Testis (tissue), 3 donors: Measurements from ENCODE around the gene KCNH2. TPM values are rescaled to one million over a fixed set of nuclear protein-coding genes. Genes with fewer than 3 reads are reported as not detected.

Experiments
- DNase-seq: peaks from one replicate; pipeline ENCODE4 v3.0.0-alpha.2; 2019
- H3K27ac ChIP-seq, 2 donors: fragments of 200-600 bp; sonication (generic); one replicate each; pipeline ENCODE4 v1.5.1; 2019
- H3K27me3 ChIP-seq: fragments of 200-600 bp; sonication (generic); one replicate; pipeline ENCODE4 v1.5.1; 2019
- H3K36me3 ChIP-seq: fragments of 200-600 bp; sonication (generic); one replicate; pipeline ENCODE4 v1.5.1; 2017; ENCODE audit warnings: low read depth; ENCODE audit errors: missing control alignments
- H3K4me1 ChIP-seq: fragments of 200-600 bp; sonication (generic); one replicate; pipeline ENCODE4 v1.5.1; 2019
- H3K4me3 ChIP-seq, 2 donors: fragments of 200-600 bp; sonication (generic); one replicate each; pipeline ENCODE4 v1.5.1; 2017 to 2019
- H3K9me3 ChIP-seq: fragments of 200-600 bp; sonication (generic); one replicate; pipeline ENCODE4 v1.5.1; 2017
- POLR2A ChIP-seq: fragments of 450-650 bp; IDR thresholded peaks from one replicate; pipeline ENCODE4 v1.6.1; 2017; ENCODE audit warnings: antibody characterized with exemption, mild to moderate bottlenecking, moderate library complexity
- WGBS, 2 donors: methylation state at CpG; one replicate each; pipeline ENCODE4 v1.1.5; 2018; 5-methylcytosine and 5-hydroxymethylcytosine counted together
- intact Hi-C: fragments of 100-400 bp; cut with DNase I; formaldehyde crosslinking; loops from one replicate; pipeline ENCODE4 v1.15.1; 2023; ENCODE audit warnings: low total_unique reads
- polyA plus RNA-seq: library from polyadenylated mRNA; stranded (reverse); fragments of 350-450 nt; fragmentation: Illumina TruSeq; extraction: RNeasy Lipid Tissue Mini Kit (QIAGEN cat#74804); gene quantifications from one replicate; pipeline ENCODE4 v1.2.3, GENCODE V29; 2014; ENCODE audit warnings: low read depth, low replicate concordance; ENCODE audit not compliant: insufficient read depth
- total RNA-seq, 2 donors: library from RNA; depleted of rRNA; stranded (reverse); fragments of >200 nt; gene quantifications; one replicate each; pipeline ENCODE4 v1.2.3, GENCODE V29; 2016
- TF ChIP-seq, protein P1 (sequence below), 3 experiments: fragments of 450-650 bp in 2 of 3; fragments of 200-600 bp in 1 of 3; sonication (generic) in 1 of 3; IDR thresholded peaks; one replicate each; pipeline ENCODE4 v1.5.1; 2016 to 2019; ENCODE audit warnings: antibody characterized with exemption in 3 of 3, mild to moderate bottlenecking in 2 of 3, moderate library complexity in 1 of 3

KCNH2 gene
- total and polyA plus RNA-seq, 3 donors from 2014 or later, result 82.5 to 247 (median 230) TPM

DNA sequence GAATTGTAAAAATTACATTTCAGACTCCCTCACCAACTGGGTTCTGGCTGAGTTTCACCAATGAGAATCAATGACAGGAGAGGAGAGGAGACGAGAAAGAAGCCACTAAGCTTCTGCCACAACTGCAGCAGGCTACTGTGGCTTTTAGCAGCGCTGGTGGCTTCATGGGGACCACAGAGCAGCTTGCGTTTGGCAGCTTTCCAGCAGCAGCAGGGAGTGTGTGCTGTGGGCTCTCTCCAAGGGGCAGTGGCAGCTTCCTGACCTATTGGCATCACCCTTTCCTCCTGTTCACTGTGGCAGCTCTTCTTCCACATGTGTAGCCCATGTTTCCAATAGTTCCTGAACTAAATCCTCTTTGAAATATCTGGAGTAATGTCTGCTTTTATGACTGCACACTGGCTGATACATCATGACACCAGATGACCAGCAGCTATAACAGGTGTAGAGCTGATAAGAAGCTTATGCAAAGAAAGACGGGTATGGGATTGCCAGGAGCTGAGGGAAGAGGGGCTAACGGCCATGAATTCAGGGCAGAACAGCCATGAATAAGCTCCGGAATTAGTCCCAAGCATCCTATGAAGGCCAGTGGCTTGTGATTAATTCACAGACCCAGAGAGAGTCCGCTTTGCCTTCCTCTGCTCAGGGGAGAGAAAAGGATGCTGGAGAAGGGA lies 46.8 kb downstream of the KCNH2 start:
- Histone ChIP-seq H3K4me1 (no peaks in the 10 kb centered on the region), H3K27ac (no peak overlapping the region), H3K36me3 (no peaks in the 10 kb centered on the region), H3K9me3 (no peaks in the 10 kb centered on the region), H3K27me3 (no peaks in the 10 kb centered on the region), H3K4me3 (no peak overlapping the region)
- DNase-seq, result no peak
- intact Hi-C loops, result no loop called here
- TF ChIP-seq POLR2A, result no peak
- TF ChIP-seq, protein P1, sequence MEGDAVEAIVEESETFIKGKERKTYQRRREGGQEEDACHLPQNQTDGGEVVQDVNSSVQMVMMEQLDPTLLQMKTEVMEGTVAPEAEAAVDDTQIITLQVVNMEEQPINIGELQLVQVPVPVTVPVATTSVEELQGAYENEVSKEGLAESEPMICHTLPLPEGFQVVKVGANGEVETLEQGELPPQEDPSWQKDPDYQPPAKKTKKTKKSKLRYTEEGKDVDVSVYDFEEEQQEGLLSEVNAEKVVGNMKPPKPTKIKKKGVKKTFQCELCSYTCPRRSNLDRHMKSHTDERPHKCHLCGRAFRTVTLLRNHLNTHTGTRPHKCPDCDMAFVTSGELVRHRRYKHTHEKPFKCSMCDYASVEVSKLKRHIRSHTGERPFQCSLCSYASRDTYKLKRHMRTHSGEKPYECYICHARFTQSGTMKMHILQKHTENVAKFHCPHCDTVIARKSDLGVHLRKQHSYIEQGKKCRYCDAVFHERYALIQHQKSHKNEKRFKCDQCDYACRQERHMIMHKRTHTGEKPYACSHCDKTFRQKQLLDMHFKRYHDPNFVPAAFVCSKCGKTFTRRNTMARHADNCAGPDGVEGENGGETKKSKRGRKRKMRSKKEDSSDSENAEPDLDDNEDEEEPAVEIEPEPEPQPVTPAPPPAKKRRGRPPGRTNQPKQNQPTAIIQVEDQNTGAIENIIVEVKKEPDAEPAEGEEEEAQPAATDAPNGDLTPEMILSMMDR (IDR thresholded peaks at IDR 0.05), result no peak
- 77 to 78% methylated on average over 7 of the region's 7 CpGs for WGBS, 2 donors

DNA sequence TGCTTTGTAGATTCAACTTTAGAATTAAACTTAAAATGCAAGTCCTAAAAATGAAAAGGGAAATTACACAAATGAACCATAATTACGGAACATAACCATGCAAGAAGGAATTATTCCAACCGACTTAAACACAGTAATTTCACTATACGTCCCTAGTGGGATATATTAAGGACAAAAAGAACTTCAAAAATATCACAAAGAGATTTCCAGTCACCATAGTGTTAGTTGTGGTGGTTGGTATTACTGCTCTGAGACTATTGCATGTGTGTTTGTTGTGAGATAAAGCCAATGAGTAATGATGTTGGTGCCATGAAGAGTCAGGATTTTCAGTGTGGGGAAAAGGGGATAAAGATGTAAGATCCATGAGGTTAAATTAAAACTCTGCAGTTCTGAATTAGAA lies 49.6 kb downstream of the KCNH2 start:
- no peak for DNase-seq
- Histone ChIP-seq H3K4me3 (no peak overlapping the region), H3K27me3 (no peaks in the 10 kb centered on the region), H3K27ac (no peak overlapping the region), H3K4me1 (no peaks in the 10 kb centered on the region), H3K9me3 (no peaks in the 10 kb centered on the region), H3K36me3 (no peaks in the 10 kb centered on the region)
- TF ChIP-seq, protein P1 (IDR thresholded peaks at IDR 0.05), result no peak
- TF ChIP-seq POLR2A, result no peak
- intact Hi-C loops, result no loop called here
- 83 to 90% methylated on average over 3 of the region's 3 CpGs for WGBS, 2 donors

DNA sequence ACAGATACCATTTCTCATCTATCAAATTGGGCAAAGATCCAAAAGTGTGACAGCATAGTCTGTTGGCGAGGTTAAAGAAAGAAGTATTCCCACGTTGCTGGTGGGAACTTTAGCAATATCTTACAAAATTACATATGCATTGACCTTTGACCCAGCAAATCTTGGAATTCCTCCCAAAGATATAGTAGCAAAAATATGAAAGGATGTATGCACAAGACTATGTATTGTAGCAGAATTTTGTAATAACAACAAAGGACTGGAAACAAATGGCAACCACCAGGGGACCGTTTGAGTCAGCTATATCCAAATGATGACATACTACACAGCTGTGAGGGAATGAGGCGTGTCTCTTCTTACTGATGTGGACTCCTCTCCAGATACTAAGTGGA lies 50.2 kb downstream of the KCNH2 start:
- intact Hi-C loops, result no loop called here

DNA sequence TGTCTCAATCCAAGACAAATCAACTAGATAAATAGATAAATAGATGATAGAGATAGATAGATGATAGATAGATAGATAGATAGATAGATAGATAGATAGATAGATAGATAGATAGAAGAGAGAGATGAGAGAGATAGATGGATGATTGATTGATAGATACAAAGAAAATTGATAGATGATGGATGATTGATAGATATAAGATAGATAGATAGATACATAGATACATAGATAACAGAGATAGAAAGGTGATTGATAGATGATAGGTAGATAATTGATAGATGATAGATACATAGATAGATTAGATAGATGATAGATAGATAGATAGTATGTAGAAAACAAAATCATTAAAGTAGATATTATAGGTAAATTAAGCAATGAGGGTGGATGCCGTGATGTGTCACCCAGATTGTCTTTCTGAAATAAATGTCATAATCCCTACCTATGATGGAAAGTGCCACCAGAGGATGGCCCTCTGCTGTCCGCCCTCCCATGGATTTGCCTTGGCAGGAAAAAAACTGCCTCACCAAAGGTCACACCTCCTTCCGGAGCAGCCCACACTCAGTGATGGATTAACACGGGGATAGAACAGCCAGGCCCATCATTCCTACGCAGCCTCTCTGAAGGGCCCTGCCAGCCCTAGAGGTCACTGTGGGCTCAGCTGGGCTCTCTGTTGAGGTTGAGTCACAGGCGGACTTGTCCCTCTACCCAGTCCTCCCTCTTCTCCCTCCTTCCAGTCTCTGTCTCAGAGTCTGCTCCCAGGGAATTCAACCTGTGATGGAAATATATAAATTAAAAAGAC lies 50.8 kb downstream of the KCNH2 start:
- TF ChIP-seq, protein P1 (IDR thresholded peaks at IDR 0.05), result no peak
- no peak for TF ChIP-seq POLR2A
- no peak overlapping the region for H3K27ac ChIP-seq

More for the DNA sequence above, 50.2 kb downstream of the KCNH2 start:
- Histone ChIP-seq H3K9me3 (no peaks in the 10 kb centered on the region), H3K4me1 (no peaks in the 10 kb centered on the region), H3K4me3 (no peak overlapping the region), H3K27ac (no peak overlapping the region), H3K27me3 (no peaks in the 10 kb centered on the region), H3K36me3 (no peaks in the 10 kb centered on the region)
- DNase-seq, result no peak
- TF ChIP-seq, protein P1 (IDR thresholded peaks at IDR 0.05), result no peak
- no peak for TF ChIP-seq POLR2A
- WGBS, 2 donors, result 62 to 65% methylated on average over 4 of the region's 4 CpGs

More for the DNA sequence above, 50.8 kb downstream of the KCNH2 start:
- Histone ChIP-seq H3K27me3 (no peaks in the 10 kb centered on the region), H3K36me3 (no peaks in the 10 kb centered on the region), H3K9me3 (no peaks in the 10 kb centered on the region), H3K4me3 (no peak overlapping the region), H3K4me1 (no peaks in the 10 kb centered on the region)
- WGBS, 2 donors, result 78 to 81% methylated on average over 6 of the region's 6 CpGs
- DNase-seq, result no peak
- intact Hi-C loops, result no loop called here
